IMR-90 (cell line): ENCODE data around the gene GMFB. TPM values are rescaled to one million over a fixed set of nuclear protein-coding genes. Genes with fewer than 3 reads are reported as not detected.

ENCODE experiments used
- ATAC-seq: fragments of 200-7000 bp; cut with Tn5 transposase; 2 replicates; pipeline ENCODE4 v1.9.1; 2020; ENCODE audit warnings: low read depth, mild to moderate bottlenecking, moderate library complexity
- BruUV-seq: library from RNA; stranded (reverse); fragments of 400-500 nt; replicated peaks from 2 replicates; lab custom pipeline; 2021; lab: Mats Ljungman, UMichigan
- CTCF ChIA-PET: fragments of 300-600 bp; formaldehyde crosslinking; extraction: SDS; loops from one replicate; lab custom pipeline; 2021; ENCODE audit warnings: antibody characterized with exemption; lab: Yijun Ruan, JAX
- POLR2A ChIA-PET: fragments of 300-600 bp; sonication (Branson Sonifier 250); formaldehyde crosslinking; loops from one replicate; lab custom pipeline; 2022; ENCODE audit warnings: antibody characterized with exemption; ENCODE audit not compliant: unreplicated experiment; lab: Charles Lee
- DNase-seq: peaks from one replicate; pipeline ENCODE4 v3.0.0; 2013
- H2AFZ ChIP-seq: replicated peaks from 2 replicates; pipeline ENCODE3; 2013; ENCODE audit warnings: low read length, mild to moderate bottlenecking; ENCODE audit not compliant: poor library complexity
- H2AK5ac ChIP-seq: 2 replicates; pipeline ENCODE4 v1.6.1; 2013; ENCODE audit warnings: low read depth, low read length, inconsistent platforms
- H2AK9ac ChIP-seq: replicated peaks from 2 replicates; pipeline ENCODE3; 2013; ENCODE audit warnings: mild to moderate bottlenecking, low read depth, low read length, moderate library complexity; ENCODE audit not compliant: poor library complexity
- H2BK120ac ChIP-seq: 2 replicates; pipeline ENCODE4 v1.6.1; 2013; ENCODE audit warnings: low read depth, low read length, inconsistent platforms
- H2BK15ac ChIP-seq: 3 replicates; pipeline ENCODE4 v1.6.1; 2013; ENCODE audit warnings: low read depth, low read length, inconsistent platforms
- H2BK20ac ChIP-seq: 2 replicates; pipeline ENCODE4 v1.6.1; 2013; ENCODE audit warnings: low read depth, mild to moderate bottlenecking, inconsistent platforms, low read length, moderate library complexity
- H2BK5ac ChIP-seq: 2 replicates; pipeline ENCODE4 v1.6.1; 2013; ENCODE audit warnings: mild to moderate bottlenecking, low read depth, low read length, inconsistent platforms; ENCODE audit not compliant: poor library complexity, severe bottlenecking
- H3K14ac ChIP-seq: replicated peaks from 2 replicates; pipeline ENCODE4 v1.6.1; 2013; ENCODE audit warnings: low read depth, low read length, inconsistent platforms
- H3K18ac ChIP-seq: 2 replicates; pipeline ENCODE4 v1.6.1; 2013; ENCODE audit warnings: low read depth, low read length, control low read depth
- H3K23ac ChIP-seq: 2 replicates; pipeline ENCODE4 v1.6.1; 2013; ENCODE audit warnings: low read depth, low read length, inconsistent platforms
- H3K27ac ChIP-seq: 2 replicates; pipeline ENCODE4 v1.5.1; 2013; ENCODE audit warnings: mild to moderate bottlenecking, control low read depth, low read length; ENCODE audit not compliant: insufficient read depth
- H3K27me3 ChIP-seq: 2 replicates; pipeline ENCODE4 v1.6.1; 2013; ENCODE audit warnings: low read length; ENCODE audit not compliant: control insufficient read depth, insufficient read depth
- H3K36me3 ChIP-seq: 2 replicates; pipeline ENCODE4 v1.6.1; 2013; ENCODE audit warnings: low read length, mixed read lengths; ENCODE audit not compliant: control insufficient read depth, insufficient read depth
- H3K4ac ChIP-seq: 2 replicates; pipeline ENCODE4 v1.6.1; 2013; ENCODE audit warnings: low read depth, low read length, inconsistent platforms
- H3K4me1 ChIP-seq: 2 replicates; pipeline ENCODE4 v1.6.1; 2013; ENCODE audit warnings: low read length, mixed read lengths; ENCODE audit not compliant: control insufficient read depth, insufficient read depth
- H3K4me2 ChIP-seq: 2 replicates; pipeline ENCODE4 v1.6.1; 2013; ENCODE audit warnings: low read depth, mild to moderate bottlenecking, control low read depth, low read length, moderate library complexity
- H3K4me3 ChIP-seq: 2 replicates; pipeline ENCODE4 v1.5.1; 2013; ENCODE audit warnings: low read depth, mild to moderate bottlenecking, control low read depth, low read length, moderate library complexity; ENCODE audit not compliant: insufficient read depth
- H3K56ac ChIP-seq: 2 replicates; pipeline ENCODE4 v1.6.1; 2013; ENCODE audit warnings: low read length, inconsistent platforms; ENCODE audit not compliant: insufficient read depth; ENCODE audit errors: extremely low read depth
- H3K79me1 ChIP-seq, 2 experiments: 2 replicates each; pipeline ENCODE4 v1.6.1; 2013; ENCODE audit warnings: low read length in 2 of 2, inconsistent platforms in 1 of 2, low read depth in 1 of 2
- H3K9ac ChIP-seq: 2 replicates; pipeline ENCODE4 v1.6.1; 2013; ENCODE audit warnings: low read depth, low read length, control low read depth
- H3K9me1 ChIP-seq: 2 replicates; pipeline ENCODE4 v1.6.1; 2013; ENCODE audit warnings: low read length, inconsistent platforms; ENCODE audit not compliant: insufficient read depth
- H3K9me3 ChIP-seq: 2 replicates; pipeline ENCODE4 v1.6.1; 2013; ENCODE audit warnings: low read length; ENCODE audit not compliant: control insufficient read depth, insufficient read depth
- H4K20me1 ChIP-seq: 2 replicates; pipeline ENCODE4 v1.6.1; 2013; ENCODE audit warnings: low read length, inconsistent platforms; ENCODE audit not compliant: insufficient read depth
- H4K5ac ChIP-seq: 2 replicates; pipeline ENCODE4 v1.6.1; 2013; ENCODE audit warnings: mild to moderate bottlenecking, low read depth, low read length, control low read depth
- H4K8ac ChIP-seq, 2 experiments: 2 replicates each; pipeline ENCODE4 v1.6.1; 2013; ENCODE audit warnings: low read depth in 2 of 2, low read length in 2 of 2, control low read depth in 1 of 2, inconsistent platforms in 1 of 2
- H4K91ac ChIP-seq: 2 replicates; pipeline ENCODE4 v1.6.1; 2013; ENCODE audit warnings: low read depth, low read length, inconsistent platforms; ENCODE audit not compliant: insufficient read depth
- BHLHE40 ChIP-seq: fragments of 150-350 bp; IDR thresholded peaks from 2 replicates; pipeline ENCODE4 v1.6.1; 2016; ENCODE audit warnings: mild to moderate bottlenecking, low read depth, low read length
- CEBPB ChIP-seq: IDR thresholded peaks from 2 replicates; pipeline ENCODE4 v1.6.1; 2012; ENCODE audit warnings: low read depth, low read length, improper control_type of control experiment
- CHD1 ChIP-seq: IDR thresholded peaks from 2 replicates; pipeline ENCODE4 v1.6.1; 2012; ENCODE audit warnings: low read depth, low read length, improper control_type of control experiment
- FOS ChIP-seq: fragments of 150-350 bp; IDR thresholded peaks from 2 replicates; pipeline ENCODE4 v1.6.1; 2016; ENCODE audit warnings: low read depth, low read length
- MAFK ChIP-seq: IDR thresholded peaks from 2 replicates; pipeline ENCODE4 v1.6.1; 2012; ENCODE audit warnings: low read depth, low read length, improper control_type of control experiment
- MAZ ChIP-seq: IDR thresholded peaks from 2 replicates; pipeline ENCODE4 v1.6.1; 2012; ENCODE audit warnings: low read depth, mild to moderate bottlenecking, low read length, improper control_type of control experiment, moderate library complexity, borderline replicate concordance
- MXI1 ChIP-seq: IDR thresholded peaks from 2 replicates; pipeline ENCODE4 v1.6.1; 2012; ENCODE audit warnings: low read depth, mild to moderate bottlenecking, low read length, moderate library complexity, borderline replicate concordance
- NFE2L2 ChIP-seq: fragments of 150-350 bp; IDR thresholded peaks from 2 replicates; pipeline ENCODE4 v1.6.1; 2016; ENCODE audit warnings: low read depth, mild to moderate bottlenecking, low read length
- POLR2A ChIP-seq: IDR thresholded peaks from 2 replicates; pipeline ENCODE4 v1.6.1; 2012; ENCODE audit warnings: mild to moderate bottlenecking, low read depth, low read length
- RAD21 ChIP-seq: IDR thresholded peaks from 2 replicates; pipeline ENCODE4 v1.6.1; 2012; ENCODE audit warnings: low read length, improper control_type of control experiment
- RCOR1 ChIP-seq: IDR thresholded peaks from 2 replicates; pipeline ENCODE4 v1.6.1; 2012; ENCODE audit warnings: mild to moderate bottlenecking, low read length, improper control_type of control experiment; ENCODE audit not compliant: insufficient replicate concordance
- RFX5 ChIP-seq: IDR thresholded peaks from 2 replicates; pipeline ENCODE4 v1.8.0; 2012; ENCODE audit warnings: low read depth, mild to moderate bottlenecking, low read length, moderate library complexity
- SMC3 ChIP-seq: fragments of 150-350 bp; IDR thresholded peaks from 2 replicates; pipeline ENCODE4 v1.6.1; 2016; ENCODE audit warnings: low read depth, mild to moderate bottlenecking, antibody characterized with exemption, low read length, moderate library complexity
- WGBS, 2 experiments: methylation state at CpG; one replicate each; pipeline versions ENCODE4 v1.1.5 to v1.1.7; 2013; ENCODE audit warnings: missing lambda C conversion rate in 2 of 2; ENCODE audit not compliant: insufficient read length in 1 of 2; ENCODE audit errors: extremely low coverage in 2 of 2; 5-methylcytosine and 5-hydroxymethylcytosine counted together
- dilution Hi-C: fragments of 300-500 bp; cut with HindIII; formaldehyde crosslinking; loops from one replicate; pipeline ENCODE4 v1.14.3; 2018; ENCODE audit warnings: low sequenced_read_pairs; ENCODE audit not compliant: unreplicated experiment
- in situ Hi-C: fragments of 300-500 bp; cut with MboI; formaldehyde crosslinking; loops from 3 replicates; pipeline ENCODE4 v1.14.3; 2019; ENCODE audit warnings: low sequenced_read_pairs, inconsistent platforms, mixed read lengths
- intact Hi-C: fragments of 100-400 bp; cut with micrococcal nuclease; formaldehyde crosslinking; loops from 2 replicates; pipeline ENCODE4 v1.10.0; 2022
- polyA plus RNA-seq, 3 experiments: library from polyadenylated mRNA; depleted of rRNA; stranded (reverse); fragments of >200 nt; gene quantifications; 2 replicates each; pipeline ENCODE4 v1.2.3, GENCODE V29; 2012; ENCODE audit warnings: low replicate concordance in 1 of 3
- total RNA-seq: library from RNA; depleted of rRNA; stranded (reverse); fragments of >200 nt; gene quantifications from 2 replicates; pipeline ENCODE4 v1.2.3, GENCODE V29; 2012
- TF ChIP-seq, protein P1 (sequence below): fragments of 150-350 bp; IDR thresholded peaks from 2 replicates; pipeline ENCODE4 v1.6.1; 2017; ENCODE audit warnings: mild to moderate bottlenecking, antibody characterized with exemption, low read length, low read depth
- TF ChIP-seq, protein P2 (sequence below): conservative IDR thresholded peaks from 2 replicates; pipeline ENCODE4 v1.5.1; 2012; ENCODE audit warnings: mild to moderate bottlenecking, low read depth, low read length, improper control_type of control experiment

The GMFB gene
- total and polyA plus RNA-seq, 2 of the 4 experiments (the other 2 are of a cell fraction): 22.4 to 59.1 TPM

DNA sequence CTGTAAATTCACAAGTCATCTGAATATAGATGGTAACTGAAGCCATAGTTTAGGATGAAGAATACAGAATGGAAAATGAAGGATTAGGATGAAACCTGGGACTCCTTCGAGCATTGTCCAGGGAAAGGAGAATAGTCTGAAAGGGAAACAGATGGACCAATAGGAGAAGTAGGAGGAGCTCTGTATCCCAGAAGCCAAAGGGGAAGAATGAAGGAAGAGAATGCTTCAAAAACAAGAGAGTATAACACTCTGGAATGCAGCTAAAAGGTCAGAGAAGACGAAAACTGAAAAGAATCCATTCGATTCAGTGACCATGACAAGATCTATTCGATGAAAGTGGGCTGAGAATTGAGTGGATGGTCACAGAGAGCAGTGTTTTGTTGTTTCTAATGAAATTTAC lies 1.0 kb downstream of the GMFB start:
- ChIA-PET POLR2A (interaction anchor here (0.7 kb wide), 1 partner anchor 22 kb away, joined by 3 read pairs; the partner anchor contains the start of gene CGRRF1), CTCF (interaction anchor here (1.0 kb wide), 1 partner anchor 22 kb away, joined by 3 read pairs; the partner anchor contains the start of gene CGRRF1)
- WGBS, 2 experiments: 20% methylated on average over 1 of the region's 4 CpGs; no CpG with 5 or more reads in 1 of the 2 experiments
- peaks cover 21% of the 10 kb centered on the region; the same call in 1 of the 2 replicates for H4K20me1 ChIP-seq
- peak overlapping the region; percentile 86 for H3K9ac ChIP-seq
- H3K14ac ChIP-seq: peak overlapping the region; percentile 97
- H3K4me2 ChIP-seq: peak overlapping the region; percentile 98
- in situ Hi-C loops: no loop called here
- DNase-seq: peak; percentile 53
- H2BK5ac ChIP-seq: peak overlapping the region; percentile 79
- peak overlapping the region; percentile 68; the same call in 1 of the 2 replicates for H3K18ac ChIP-seq
- dilution Hi-C loops: no loop called here
- peak overlapping the region; percentile 95 for H3K56ac ChIP-seq
- H3K4me3 ChIP-seq: peak overlapping the region; percentile 89
- peak overlapping the region; percentile 75 for H4K91ac ChIP-seq
- intact Hi-C loops: no loop called here
- H4K8ac ChIP-seq: peak overlapping the region; percentile 94 to 96
- peak overlapping the region; percentile 88; the same call in 1 of the 2 replicates for H4K5ac ChIP-seq
- peaks cover 5% of the 10 kb centered on the region for H3K36me3 ChIP-seq
- H3K23ac ChIP-seq: peak overlapping the region; percentile 90; the same call in 1 of the 2 replicates
- no peak overlapping the region for H2BK15ac ChIP-seq
- H3K27me3 ChIP-seq: no peaks in the 10 kb centered on the region
- no peak overlapping the region for H2AK9ac ChIP-seq
- H2AFZ ChIP-seq: no peak overlapping the region
- 0 out of 2 replicates have a peak, but pooled peaks cover 4% of the 10 kb centered on the region for H3K9me1 ChIP-seq
- H2BK20ac ChIP-seq: no peak overlapping the region
- peaks cover 5% of the 10 kb centered on the region; the same call in 1 of the 2 replicates for H3K4me1 ChIP-seq
- H2BK120ac ChIP-seq: peak overlapping the region; percentile 49; the same call in 1 of the 2 replicates
- H3K4ac ChIP-seq: peak overlapping the region; percentile 93; the same call in 1 of the 2 replicates
- peak overlapping the region; percentile 91; the same call in 1 of the 2 replicates for H3K27ac ChIP-seq
- TSS peak; percentile 41 for BruUV-seq
- no peak overlapping the region for H2AK5ac ChIP-seq
- ATAC-seq: peak; percentile 42
- H3K79me1 ChIP-seq: peaks cover 11 to 33% of the 10 kb centered on the region in 2 experiments
- no peaks in the 10 kb centered on the region for H3K9me3 ChIP-seq
- TF ChIP-seq CHD1: no peak
- no peak for TF ChIP-seq POLR2A
- TF ChIP-seq, protein P1, sequence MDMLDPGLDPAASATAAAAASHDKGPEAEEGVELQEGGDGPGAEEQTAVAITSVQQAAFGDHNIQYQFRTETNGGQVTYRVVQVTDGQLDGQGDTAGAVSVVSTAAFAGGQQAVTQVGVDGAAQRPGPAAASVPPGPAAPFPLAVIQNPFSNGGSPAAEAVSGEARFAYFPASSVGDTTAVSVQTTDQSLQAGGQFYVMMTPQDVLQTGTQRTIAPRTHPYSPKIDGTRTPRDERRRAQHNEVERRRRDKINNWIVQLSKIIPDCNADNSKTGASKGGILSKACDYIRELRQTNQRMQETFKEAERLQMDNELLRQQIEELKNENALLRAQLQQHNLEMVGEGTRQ: no peak
- no peak for TF ChIP-seq RFX5
- TF ChIP-seq, protein P2, sequence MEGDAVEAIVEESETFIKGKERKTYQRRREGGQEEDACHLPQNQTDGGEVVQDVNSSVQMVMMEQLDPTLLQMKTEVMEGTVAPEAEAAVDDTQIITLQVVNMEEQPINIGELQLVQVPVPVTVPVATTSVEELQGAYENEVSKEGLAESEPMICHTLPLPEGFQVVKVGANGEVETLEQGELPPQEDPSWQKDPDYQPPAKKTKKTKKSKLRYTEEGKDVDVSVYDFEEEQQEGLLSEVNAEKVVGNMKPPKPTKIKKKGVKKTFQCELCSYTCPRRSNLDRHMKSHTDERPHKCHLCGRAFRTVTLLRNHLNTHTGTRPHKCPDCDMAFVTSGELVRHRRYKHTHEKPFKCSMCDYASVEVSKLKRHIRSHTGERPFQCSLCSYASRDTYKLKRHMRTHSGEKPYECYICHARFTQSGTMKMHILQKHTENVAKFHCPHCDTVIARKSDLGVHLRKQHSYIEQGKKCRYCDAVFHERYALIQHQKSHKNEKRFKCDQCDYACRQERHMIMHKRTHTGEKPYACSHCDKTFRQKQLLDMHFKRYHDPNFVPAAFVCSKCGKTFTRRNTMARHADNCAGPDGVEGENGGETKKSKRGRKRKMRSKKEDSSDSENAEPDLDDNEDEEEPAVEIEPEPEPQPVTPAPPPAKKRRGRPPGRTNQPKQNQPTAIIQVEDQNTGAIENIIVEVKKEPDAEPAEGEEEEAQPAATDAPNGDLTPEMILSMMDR: no peak
- TF ChIP-seq MAZ: no peak
- no peak for TF ChIP-seq CEBPB
- no peak for TF ChIP-seq BHLHE40
- TF ChIP-seq SMC3: no peak
- no peak for TF ChIP-seq FOS
- TF ChIP-seq MXI1: no peak
- TF ChIP-seq RCOR1: no peak
- no peak for TF ChIP-seq MAFK
- no peak for TF ChIP-seq NFE2L2
- no peak for TF ChIP-seq RAD21
